Measurements from ENCODE around the gene MYO16.

MYO16 gene

DNA sequence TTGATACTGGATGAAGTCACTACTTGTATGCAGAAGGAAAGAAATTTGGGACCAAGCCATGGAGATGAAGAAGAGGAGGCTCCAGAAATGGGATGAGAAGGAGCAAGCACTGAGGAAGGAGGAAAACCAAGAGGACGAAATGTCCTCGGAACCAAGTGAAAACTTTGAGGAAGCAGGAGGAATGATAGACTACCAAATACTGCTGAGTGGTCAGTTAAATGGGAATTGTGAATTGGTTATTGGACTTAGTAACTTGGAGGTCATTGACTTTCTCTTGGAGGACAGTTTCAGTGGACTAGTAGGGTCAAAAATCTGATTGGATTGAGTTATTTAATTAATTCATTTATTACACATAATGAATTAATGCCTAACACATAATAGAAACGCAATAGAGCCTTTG, 167.9 kb downstream of the MYO16 start:
- DNase-seq (ENCODE audit: low spot score) = no peak

DNA sequence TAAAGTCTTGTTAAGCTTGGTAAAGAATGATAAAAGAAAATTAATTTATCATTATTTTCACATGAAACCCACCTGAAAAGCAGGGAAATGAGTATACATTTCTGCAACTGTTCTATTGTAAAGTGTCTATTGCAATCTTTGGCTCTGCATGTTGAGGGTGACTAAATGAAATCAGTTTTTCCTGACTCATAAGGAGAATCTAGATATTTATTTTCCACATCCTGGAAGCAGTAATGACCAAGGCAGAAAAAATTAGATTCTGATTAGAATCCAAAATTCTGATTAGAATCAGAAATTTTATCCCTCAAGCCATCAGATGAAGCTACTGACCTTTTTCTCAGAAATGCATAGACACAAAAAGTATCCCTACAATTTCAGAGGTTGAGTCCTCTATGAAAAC, 178.4 kb downstream of the MYO16 start:
- no peak for DNase-seq (ENCODE audit: low spot score)

DNA sequence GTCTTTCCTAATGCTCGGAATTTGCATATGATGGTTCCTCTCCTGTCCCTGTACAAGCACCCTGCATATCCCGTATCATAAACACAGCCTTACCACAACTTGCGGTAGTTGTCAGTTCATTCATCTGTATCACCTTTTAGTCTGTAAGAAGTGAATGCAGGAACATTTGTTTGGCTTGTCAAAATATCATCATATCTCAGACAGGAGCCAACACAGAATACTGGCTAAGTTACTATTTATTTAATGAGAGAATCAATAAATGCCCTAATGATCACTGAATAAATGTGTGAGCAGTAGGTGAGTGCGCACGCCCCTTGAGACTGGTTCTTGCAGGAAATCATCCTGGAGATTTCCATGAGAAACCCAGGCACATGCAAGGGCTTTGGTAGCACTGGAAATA, 182.8 kb downstream of the MYO16 start:
- no peak for DNase-seq (ENCODE audit: low spot score)

DNA sequence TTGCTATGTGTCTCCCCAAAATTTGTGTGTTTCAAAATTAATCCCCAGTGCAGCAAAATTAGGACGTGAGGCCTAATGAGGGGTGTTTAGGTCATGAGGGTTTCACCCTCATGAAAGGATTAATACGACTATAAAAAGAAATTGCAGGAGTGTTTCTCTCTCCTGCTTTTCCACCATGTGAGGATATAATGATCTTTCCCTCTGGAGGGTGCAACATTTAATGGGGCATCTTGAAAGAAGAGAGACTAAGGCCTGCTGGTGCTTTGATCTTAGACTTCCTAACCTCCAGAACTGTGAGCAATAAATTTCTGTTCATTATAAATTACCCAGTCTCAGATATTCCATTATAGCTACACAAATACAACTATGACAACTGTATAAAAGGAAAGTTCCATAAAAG, 183.2 kb downstream of the MYO16 start:
- no peak for DNase-seq (ENCODE audit: low spot score)

DNA sequence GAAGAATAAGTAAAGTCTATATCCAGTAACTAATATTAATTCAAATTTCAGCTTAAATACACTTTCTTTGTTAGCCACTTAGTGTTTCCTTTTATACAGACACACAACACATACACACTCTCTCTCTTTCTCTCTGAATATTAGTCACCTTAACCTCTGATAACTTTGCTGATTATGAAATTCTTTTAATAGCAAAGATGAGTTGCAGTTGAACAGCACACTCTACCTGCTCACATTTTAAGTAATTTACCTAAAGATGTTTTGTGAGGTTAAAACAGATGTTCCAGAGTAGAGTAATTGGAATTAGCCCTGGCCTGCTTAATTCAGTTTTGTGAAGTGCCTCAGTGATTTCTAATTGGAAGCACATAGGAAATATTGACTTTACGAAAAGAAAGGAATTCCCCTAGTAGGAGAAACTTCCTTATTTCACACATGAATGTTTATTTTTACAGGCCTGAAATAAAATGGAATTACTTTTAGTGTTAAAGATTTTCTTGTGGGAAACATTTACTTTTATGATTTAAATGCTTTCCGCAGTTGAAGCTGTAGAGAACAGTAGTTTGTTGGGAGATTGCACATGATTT, 184.3 kb downstream of the MYO16 start:
- no peak for DNase-seq (ENCODE audit: low spot score)

DNA sequence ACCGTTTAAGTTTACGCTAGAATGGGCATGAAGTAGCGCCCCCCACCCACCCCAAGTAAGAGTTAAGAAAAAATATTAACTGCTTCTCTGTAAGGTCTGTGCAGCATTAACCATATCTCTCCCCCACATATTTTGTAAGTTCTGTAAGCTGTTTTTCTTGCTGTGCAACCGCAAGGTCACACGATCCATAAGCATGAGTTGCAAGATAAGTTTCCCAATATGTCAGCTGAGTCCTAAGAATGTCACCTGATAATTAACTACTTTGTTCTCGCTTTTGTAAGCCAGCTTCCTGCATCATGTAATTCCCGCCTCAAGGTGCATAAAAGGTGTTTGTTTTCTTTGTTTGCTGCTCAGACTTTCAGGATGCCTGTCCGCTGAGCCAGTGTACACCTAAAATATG, 187.0 kb downstream of the MYO16 start:
- DNase-seq (ENCODE audit: low spot score) = no peak

DNA sequence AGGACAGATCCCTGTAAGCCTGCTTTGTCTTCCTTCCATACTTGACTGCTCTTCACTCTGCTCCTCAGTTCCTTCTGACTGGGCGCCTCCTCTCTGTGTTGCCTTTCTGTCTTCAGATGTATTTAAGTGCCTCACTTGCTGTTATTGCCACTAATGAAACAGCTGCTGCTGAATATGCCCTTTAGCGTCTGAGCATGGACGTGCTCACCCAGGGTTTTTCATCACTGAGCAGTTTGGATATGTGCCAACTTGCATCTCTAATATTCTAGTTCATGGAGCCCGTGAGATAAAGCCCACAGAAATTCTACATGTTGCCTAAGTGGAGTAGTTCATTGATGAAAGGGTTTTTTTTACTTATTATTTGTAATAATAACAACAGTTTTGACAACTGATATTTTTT, 198.2 kb downstream of the MYO16 start:
- no peak for DNase-seq (ENCODE audit: low spot score)

DNA sequence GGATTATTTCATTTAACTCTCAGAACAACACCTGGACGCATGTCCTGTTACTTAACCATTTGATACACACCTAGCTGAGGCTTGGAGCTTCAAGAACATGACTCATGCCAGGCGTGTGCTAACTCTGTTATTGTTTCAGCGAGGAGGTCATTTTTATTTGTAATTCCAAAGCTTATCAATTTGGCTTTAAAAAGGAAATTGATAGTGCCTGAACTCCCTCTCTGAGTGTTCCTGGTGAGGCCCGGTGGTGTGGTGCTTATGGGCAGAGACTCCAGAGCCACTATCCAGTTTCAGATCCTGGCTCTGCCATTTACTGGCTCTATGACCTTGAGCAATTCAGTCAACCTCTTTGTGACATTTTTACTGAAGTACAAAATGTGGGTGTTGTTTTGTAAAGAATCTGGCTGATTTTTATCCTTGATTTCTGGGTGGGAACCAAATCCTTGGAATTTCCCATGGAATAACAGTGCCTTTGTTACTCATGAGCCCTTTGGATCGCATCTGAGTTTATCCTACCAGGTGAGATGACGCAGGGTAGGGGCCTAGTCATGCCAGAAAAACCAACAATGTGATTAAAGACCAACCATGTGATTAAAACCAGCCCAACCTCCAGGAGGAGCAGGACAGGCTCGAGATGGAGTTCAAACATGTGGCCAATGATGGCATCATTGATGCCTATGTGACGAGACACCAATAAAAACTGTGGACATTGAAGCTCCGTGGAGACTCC, 198.8 kb downstream of the MYO16 start:
- DNase-seq (ENCODE audit: low spot score) = no peak

DNA sequence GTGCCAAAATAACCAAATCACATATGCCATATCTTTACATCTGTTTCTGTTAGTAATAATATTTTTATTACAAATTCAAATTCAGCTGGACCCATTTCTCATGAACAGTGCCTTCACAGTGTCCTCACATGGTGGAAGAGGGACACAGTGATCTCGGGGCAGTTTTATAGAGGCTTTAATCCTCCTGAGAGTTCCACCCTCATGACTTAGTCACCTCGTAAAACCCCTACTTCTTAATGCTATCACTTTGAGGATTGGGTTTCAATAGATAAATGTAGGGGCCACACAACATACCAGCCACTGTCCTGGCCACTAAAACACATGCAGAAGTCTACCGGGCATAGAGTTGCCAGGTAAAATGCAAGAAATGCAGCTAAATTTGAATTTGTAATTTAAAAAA, 201.5 kb downstream of the MYO16 start:
- DNase-seq (ENCODE audit: low spot score) = no peak

DNA sequence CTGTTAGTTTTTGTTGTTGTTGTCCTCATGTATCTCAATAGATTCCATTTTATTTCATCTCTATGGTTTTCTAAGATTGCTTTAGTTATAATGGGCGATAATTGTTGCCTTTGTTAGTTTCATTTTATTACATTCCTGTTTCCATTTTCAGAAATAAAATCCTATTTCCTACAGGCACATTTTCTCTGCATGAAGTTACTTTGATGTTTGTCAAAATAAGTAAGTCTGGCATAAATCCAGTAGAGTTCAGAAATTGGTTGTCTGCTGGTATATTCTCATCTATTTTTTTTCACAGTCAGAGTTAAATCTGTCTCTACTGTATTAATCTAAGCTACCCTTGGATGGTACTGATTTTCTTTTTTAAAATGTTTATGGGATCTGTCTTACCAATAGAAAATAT, 204.1 kb downstream of the MYO16 start:
- DNase-seq (ENCODE audit: low spot score) = no peak

DNA sequence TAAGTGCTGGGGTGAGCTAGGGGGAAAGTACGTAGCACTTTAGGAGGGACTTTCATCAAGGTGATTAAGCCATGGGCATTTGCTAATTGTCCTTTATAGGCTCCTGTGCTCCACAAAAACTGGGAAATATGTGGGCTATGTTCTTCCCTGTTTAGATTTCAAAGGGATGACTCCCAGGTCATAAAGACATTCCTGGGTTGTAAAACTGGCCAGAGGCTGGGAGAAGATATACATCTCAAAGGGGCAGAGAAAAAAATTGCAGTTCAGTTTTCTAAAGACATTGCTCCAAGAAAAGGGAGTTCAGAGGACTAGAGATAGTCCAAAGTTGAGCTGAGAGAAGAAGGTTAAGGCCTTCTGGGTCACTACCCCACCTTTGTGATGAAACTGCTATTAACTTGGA, 204.8 kb downstream of the MYO16 start:
- DNase-seq (ENCODE audit: low spot score) = no peak

DNA sequence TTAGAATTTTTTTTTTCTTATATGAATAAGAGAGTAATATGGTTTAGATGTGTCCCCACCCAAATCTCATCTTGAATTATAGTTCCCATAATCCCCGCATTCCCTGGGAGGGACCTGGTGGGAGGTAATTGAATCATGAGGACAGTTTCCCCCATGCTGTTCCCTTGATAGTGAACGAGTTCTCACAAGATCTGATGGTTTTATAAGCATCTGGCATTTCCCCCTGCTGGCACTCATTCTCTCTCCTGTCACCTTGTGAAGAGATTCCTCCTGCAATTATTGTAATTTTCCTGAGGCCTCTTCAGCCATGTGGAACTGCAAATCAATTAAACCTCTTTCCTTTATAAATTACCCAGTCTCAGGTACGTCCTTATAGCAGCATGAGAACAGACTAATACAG, 205.7 kb downstream of the MYO16 start:
- no peak for DNase-seq (ENCODE audit: low spot score)

DNA sequence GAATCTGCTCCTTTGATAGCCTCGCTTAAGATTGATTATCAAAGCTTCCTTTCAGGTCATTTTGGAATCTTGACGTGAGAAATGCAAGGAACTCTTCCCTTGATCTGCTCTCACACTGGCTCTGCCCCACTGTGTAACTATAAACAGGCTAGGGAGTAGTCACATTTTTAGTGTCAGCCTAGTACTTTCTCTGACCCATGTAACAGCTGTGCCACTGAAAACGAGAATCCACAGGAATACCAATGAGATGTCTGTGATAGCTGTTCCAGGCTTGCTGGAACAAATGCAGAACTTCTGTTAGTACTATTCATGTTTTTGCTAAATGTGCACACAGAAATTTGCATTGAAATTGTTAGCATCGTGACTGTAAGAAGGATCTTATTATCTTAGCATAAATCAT, 221.3 kb downstream of the MYO16 start:
- no peak for DNase-seq (ENCODE audit: low spot score)

DNA sequence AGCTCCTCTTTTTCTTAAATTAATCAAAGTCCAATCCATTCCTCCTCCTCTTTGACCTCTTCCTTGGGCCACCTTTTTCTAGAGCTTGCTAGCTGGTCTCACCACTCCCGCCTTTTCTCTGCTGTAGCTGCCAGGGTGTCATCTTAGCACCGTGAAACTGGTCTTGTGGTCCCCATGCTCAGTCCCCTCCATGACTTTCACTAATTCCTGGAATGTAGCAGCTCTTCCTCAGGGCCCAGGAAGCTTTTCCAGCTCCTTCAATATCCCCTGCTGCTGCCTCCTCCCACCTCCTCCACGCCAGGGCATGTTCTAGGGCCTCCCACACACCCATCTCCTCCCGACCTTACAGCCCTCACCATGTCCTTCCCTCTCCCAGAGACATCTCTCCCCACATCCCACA, 222.2 kb downstream of the MYO16 start:
- no peak for DNase-seq (ENCODE audit: low spot score)

DNA sequence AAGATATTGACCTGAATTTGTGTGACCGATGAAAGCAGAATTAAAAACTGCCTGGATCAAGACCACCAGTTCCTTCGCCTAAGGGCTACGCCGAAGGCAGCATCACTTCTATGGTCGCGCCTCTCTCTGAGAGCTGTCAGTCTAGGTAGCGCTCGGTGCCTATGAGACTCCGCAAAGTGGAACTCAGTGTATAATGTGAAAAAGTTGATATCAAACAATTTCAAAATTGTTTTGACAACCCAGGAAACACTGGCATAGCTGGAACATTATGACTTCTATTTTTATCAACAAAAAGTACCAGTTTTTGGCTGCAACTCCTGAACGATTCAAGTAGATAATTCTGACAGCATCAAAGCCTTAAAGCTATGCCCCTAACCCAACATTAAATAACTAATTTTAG, 223.6 kb downstream of the MYO16 start:
- DNase-seq (ENCODE audit: low spot score) = no peak

DNA sequence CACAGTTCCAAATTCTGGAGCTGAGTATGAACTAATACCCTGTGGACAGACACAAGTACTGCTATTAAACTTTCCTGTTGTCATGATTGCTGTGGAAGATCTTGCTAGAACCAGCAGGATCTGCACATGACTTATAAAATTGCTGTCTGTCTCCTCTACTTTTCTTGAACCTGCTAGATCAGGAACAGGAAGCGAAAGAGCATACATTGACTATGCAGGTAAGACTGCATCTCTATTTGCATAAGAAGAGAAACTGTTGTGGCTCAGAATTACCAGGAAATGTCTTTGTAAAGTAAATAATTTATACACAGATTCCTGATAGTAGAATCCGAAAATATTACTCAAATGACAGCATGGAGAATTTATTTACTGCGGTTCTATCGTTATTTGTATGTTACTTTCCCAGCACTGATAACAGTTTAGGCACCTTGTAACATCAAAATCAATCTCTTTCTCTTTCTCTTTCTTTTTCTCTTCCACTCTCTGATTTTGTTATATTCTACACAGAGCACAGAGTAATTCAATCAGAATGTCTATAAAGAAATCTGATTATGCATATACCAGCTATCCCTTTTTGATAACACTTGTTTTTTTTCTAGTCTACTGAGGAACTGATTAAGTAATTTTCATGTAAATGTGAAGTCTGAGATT, 226.5 kb downstream of the MYO16 start:
- DNase-seq (ENCODE audit: low spot score) = no peak

DNA sequence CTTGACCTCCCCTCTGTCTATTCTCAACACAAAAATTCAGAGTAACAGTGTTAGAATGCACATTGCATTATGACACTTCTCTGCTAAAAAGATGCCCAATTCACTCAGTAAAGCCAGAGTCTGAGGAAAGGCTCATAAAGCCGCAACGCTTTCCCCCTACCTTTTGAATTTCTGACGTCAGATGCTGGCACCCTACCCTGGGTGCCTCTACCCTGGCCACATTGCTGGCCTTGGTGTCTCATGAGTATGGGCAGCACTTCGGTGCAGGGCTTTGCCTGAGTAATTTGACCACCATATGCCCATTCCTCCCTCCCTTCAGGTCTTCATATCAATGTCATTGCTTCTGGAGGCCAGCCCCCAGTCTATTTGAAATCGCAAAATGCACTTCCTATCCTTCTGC, 229.3 kb downstream of the MYO16 start:
- no peak for DNase-seq (ENCODE audit: low spot score)

DNA sequence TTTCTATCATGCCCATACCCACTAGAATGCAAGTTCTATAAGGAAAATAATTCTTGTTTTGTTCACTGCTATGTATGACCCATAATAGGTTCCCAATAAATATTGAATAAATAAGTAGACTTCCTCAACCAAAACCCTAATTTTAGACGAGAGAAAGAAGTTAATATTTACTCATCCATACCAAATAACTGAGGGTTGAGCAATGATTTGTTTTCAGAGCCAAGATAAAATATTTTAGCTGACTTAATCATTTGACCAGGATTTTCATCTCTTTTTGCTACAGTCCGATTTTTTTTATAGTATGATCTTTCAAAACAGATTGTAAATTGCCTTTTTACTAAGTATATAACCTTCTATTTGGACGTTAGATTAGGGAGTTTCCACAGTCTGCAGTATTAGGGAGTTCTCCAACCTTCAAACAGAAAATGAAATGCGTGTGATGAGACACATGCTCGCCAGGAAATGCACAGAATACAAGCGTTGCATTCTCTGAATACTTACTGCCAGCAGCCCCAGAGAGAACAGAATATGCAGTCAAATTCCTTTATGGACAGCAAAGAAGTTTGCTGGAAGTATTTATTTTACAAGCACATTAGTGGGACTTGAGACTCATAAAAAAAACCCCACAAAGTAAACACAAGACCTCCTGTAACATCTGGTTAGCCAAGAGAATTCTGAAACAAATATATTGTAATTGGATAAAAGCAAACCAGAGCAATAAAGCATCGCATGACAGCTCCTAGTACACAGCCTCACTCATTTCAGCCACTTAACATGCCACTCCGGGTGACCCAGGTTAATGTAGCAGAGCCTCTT, 230.0 kb downstream of the MYO16 start:
- DNase-seq (ENCODE audit: low spot score) = no peak

DNA sequence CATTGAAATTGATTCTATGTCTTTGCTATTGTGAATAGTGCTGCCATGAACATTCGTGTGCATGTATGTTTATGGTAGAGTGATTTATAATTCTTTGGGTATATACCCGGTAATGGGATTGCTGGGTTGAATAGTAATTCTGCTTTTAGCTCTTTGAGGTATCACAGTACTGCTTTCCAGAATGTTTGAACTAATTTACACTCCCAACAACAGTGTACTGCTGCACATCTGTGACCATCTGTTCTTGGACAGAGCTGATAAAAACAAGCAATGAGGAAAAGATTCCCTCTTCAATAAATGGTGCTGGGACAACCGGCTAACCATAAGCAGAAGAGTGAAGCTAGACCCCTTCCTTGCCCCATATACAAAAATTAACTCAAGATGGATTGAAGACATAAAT, 231.0 kb downstream of the MYO16 start:
- no peak for DNase-seq (ENCODE audit: low spot score)

DNA sequence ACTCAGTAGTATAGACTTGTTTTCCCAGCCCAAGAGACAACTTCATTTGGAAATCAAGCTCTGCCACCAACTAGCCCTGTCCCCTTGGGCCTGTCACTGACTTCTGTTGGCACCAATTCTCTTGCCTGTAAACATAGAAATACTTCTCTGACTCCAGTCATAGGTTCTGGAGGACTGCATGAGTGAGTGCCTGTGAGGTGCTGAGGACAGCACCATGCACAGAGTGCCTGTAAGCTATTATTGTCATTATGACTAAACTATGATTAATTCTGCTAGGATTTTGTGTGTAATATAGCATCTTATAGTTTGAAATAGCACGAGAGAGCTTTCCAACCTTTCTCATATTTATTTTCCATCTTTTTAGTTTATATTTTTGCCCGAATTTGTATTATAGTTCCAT, 247.9 kb downstream of the MYO16 start:
- no peak for DNase-seq (ENCODE audit: low spot score)

DNA sequence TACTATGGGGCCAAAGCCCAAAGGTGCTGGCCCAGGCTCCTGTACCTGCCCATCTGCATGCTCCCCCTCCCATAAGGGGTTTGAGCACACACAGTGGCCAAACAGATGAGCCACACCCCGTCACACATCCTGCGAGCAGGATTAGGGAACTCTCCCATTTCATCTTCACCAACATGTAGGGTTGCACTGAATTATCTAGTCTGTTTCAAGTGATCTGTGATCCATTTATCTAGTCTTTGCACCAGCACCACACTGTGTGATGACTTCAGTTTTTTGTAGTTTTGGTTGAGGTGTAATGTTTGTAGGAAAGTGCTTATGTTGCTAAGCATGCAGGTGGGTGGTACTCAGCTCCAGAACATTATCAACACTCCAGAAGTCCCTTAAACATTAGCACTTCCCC, 249.3 kb downstream of the MYO16 start:
- DNase-seq (ENCODE audit: low spot score) = no peak

DNA sequence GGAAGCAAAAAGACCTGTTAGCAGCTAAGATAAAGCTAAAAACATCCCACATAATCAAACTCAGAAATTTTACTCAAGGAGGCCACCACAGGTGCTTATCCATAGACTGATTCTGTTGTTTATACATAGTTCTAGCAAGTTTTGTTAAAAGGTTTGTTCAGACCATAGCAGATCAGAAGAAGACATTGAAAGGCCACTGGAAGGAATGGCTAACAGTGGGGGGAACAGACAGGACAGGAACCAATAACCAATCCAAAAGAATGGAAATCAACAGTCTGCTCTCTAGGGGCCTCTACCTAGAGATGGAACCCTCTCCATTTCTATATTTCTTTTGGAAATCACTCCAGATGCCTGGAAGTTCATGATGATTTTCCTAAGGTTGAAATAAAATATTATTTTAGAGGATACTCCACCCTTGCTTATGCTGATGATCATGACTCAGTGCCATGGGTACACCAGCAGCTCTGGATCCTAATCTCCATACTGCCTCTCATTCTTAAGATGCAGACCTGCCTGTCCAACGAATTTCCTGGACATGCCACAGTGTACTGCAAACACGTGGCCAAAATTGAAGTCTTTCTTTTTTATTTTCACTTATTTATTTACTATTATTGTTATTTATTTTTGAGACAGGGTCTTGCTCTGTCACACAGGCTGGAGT, 260.0 kb downstream of the MYO16 start:
- DNase-seq (ENCODE audit: low spot score) = no peak

Measured in CD4-positive, alpha-beta T cell treated with Interleukin-6 at 100 ng/mL for 8 hours (primary cell).